Stimulated activated CD4-positive, alpha-beta T cell treated with anti-CD3 and anti-CD28 coated beads, Interleukin-15, amount 100 ng/mL, for 1 hour (primary cell): ENCODE data around the gene PTPN5.
"Not testable (repeated sequence)": the region's sequence is repeated elsewhere in the genome, so short reads cannot be mapped to it uniquely, and the experiment has no call there.

Source experiments
- DNase-seq, 2 donors: peaks; one replicate each; pipeline ENCODE4 v3.0.0-alpha.2; 2020; ENCODE audit warnings: low read depth in 1 of 2, low spot score in 1 of 2

The PTPN5 gene

GRCh38 chr11:18791207-18791968, at the start of gene PTPN5:
Gene PTPN5 (minus strand): TSS chr11:18791798. CDS start chr11:18771958, 19,840 bp downstream.
- DNase-seq = no peak

- DNase-seq = no peak
These were observed 44.8 kb upstream of the PTPN5 start for GRCh38 chr11:18836417-18836816.

DNA sequence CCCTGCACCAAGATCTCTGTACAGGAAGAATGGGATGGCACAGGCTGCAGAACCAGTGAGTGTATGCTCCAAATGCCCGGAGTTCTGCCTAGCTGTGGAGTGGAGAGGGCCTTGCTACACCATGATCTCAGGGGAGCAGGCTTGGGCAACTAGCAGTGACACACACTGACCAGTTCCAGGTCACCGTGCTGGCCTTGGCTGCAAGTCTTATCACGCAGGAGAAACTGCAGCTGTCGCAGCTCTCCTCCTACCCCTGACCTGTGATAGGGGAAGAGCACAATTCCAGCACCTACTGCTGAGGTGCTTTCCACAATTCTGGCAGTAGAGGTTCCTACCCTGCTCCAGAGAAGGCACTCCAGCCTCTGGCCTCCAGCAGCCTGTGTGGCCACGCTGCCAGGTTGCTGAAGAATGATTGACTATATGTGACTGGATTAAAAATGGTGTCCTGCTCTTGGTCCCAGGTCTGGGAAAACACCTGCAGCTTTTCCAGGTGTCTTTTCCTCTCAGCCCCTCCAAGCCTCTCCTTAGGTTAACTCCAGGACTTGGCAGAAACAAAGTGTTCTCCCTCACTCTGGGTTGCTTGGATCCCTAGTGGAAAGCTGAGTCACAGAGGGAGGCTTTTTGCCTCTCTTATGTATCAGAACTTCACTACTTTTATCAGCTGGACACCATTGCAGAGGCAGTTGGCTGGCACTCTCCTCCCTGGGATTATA, 43.3 kb upstream of the PTPN5 start:
- no peak for DNase-seq

DNA sequence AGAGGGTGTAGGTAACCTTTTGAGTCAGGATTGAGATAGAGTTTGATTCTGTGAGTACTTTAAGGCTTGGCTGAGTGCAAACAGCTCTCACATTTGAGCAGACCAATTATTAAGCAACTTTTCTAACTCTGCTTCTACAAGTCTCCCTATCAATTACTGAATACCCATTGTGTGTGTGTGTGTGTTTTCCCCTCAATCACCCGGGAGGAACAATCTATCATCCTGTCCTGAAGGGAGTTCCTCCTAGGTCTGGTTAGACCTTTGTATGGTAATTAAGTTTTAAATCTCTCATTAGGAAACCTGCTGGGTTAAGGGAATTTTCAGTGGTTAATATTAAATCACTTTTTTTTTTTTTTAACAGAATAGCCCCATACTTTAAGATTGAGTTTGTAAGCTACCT, 28.6 kb upstream of the PTPN5 start:
- not testable (repeated sequence) for DNase-seq

GRCh38 chr11:18804199-18804999, 12.8 kb upstream of the PTPN5 start:
- no peak for DNase-seq

GRCh38 chr11:18802381-18803257, 11.0 kb upstream of the PTPN5 start:
- no peak for DNase-seq

GRCh38 chr11:18798799-18799469, 7.3 kb upstream of the PTPN5 start:
- no peak for DNase-seq

- no peak for DNase-seq
These were observed 3.4 kb upstream of the PTPN5 start for GRCh38 chr11:18794956-18795355.

GRCh38 chr11:18792827-18793226, 1.2 kb upstream of the PTPN5 start:
- no peak for DNase-seq

GRCh38 chr11:18791969-18792628, 501 bp upstream of the PTPN5 start:
- no peak for DNase-seq

- no peak for DNase-seq
These were observed 753 bp downstream of the PTPN5 start for GRCh38 chr11:18790883-18791206.

DNA sequence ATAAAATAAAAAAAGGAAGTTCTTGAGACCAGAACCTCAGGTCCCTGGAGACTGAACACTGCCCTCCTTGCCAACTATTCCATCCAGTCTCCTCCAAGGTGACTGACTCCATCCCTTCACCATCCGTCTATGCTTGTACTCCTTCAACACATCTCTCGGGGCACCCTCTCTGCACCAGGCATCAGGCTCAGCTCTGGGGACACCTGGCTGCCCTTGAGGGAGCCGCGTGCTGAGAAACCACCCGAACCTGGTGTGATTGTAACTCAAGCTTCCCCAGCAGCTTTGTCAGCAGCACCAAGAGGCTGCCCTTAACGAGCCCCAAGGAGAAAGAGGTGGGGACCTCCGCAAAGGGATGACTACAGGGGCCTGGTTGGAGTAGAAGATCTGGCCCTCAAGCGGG, 1.7 kb downstream of the PTPN5 start:
- no peak for DNase-seq

DNA sequence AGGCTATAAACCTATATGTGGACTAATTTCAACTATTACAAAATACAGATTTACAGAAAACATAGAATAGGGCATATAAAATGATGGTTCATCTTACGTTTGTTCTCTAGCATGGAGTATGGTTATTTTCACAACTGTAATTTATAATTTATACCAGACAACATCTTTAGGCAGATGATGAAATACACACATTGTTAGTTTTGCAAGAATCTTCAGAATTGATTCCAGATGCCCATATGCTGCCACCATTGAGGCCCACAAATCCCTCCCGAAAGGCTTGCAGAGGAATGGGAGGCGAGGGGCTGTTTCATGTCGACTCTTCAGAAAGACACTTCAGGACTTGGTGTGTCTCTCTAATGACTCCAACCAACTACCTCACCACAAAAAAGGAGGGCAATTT, 6.2 kb downstream of the PTPN5 start:
- no peak for DNase-seq

DNA sequence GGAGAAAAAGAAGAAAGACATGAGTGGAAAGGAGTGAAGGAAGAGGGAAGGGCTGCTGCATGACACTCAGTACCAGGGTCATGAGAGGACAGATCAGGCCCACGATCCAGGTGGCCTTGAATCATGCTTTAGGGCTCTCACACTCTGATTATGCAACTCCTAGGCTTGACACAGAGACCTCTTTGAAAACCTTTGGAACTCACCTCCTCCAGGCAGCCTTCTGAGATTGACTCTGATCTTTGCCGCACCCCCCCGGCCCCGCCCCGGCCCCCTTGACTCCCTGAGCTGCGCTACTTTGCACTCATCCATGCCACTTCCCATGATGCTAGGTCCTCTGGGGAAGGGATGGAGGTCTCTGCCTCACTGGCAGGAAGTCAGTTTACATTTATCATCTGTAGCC, 10.7 kb downstream of the PTPN5 start:
- no peak for DNase-seq

- DNase-seq = no peak
These were observed 11.3 kb downstream of the PTPN5 start for GRCh38 chr11:18780329-18780728.

- no peak for DNase-seq
These were observed 13.1 kb downstream of the PTPN5 start for GRCh38 chr11:18778468-18778867.

DNA sequence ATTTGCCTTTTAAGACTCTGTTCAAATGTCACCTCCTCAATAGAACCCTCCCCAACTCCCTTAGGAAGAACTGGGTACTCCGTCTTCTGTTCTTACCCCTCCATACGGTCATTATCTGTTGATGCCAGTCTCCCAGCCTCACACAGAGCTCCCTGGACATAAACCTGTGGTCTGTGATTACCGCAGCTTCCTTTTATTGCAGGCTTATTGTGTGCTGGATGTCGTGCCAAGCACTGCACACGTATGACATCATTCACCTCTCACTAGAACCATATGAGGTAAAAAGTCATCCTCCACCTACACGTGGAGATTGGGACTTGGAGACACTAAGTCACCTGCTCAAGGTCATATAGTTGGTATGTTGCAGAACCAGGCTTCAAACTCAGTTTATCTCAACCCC, 15.3 kb downstream of the PTPN5 start:
- no peak for DNase-seq

DNA sequence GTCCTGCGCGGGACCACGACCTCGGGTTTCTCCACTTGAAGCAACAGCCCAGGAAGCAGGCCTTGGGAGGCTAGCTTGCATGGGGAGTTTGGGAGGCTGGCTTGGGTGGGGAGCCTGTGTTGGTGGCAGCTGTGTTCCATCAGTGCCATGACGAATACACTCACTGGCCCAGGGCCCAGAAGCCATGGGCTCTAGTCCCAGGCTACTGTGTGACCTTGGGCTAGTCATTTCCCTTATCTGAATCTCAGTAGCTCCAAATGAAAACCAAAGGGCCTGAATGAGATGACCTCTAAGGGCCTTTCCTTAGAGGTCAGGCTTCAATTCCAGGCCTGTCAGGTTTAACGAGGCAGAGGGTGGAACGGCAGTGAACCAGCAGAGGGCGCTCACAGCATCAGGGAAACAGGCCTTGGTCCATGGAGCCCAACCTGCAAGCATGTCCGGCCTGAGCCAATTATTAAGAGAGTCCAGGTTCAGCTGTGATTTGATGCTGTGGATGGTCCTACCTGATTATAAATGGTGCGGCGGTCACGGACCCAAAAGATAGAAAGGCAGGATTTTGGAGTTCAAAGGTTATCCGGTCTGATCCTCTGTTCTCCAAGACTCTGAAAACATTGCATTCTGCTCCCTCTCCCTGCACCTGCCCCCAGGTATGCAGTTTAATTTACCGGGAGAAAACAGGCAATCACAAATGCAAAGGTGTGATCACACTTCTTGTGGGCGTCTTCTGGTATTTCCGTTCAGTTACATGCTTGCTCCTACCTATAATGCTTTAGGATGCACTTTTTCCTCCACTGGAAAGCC, 15.9 kb downstream of the PTPN5 start:
- DNase-seq = peak in 1 of 2 donors; percentile 32

DNA sequence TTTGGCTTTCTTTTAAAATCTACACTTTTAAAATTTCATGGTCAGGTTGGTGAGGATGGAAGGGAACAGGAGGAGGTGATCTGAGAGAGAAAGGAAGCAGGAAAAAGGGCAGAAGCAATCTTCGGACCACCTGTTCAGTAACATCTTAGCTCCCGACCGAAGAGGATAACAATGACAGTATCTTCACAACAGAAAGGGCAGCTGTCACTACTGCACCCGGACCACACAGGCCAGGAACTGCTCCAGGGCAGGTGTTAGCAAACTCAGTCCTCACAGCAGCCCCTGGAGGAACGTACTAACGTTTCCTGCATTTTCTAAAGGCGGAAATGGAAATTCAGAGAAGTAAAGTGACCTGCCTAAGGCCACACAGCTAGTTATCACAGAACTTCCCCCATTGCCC, 16.8 kb downstream of the PTPN5 start:
- DNase-seq = no peak
